HepG2 (cell line): ENCODE measurements around the gene SH3PXD2A. TPM values are rescaled to one million over a fixed set of nuclear protein-coding genes. Genes with fewer than 3 reads are reported as not detected.

Experiments
- AGO2 ChIP-seq: fragments of 200-400 bp; formaldehyde crosslinking; optimal IDR thresholded peaks from 2 replicates; pipeline ENCODE3; 2017; ENCODE audit warnings: mild to moderate bottlenecking, low read depth, low read length, moderate library complexity
- ATF7-NPFF ChIP-seq: sonication (generic); formaldehyde crosslinking; IDR thresholded peaks from 2 replicates; pipeline ENCODE4 v1.8.1; 2023; ENCODE audit warnings: mild to moderate bottlenecking, low read depth, missing genetic modification reagents, moderate library complexity
- CENPX ChIP-seq: sonication (generic); formaldehyde crosslinking; IDR thresholded peaks from 2 replicates; pipeline ENCODE4 v1.9.0; 2021; ENCODE audit warnings: mild to moderate bottlenecking, missing genetic modification reagents, moderate library complexity
- CSRNP2 ChIP-seq: sonication (generic); formaldehyde crosslinking; conservative IDR thresholded peaks from 2 replicates; pipeline ENCODE4 v1.8.0; 2022; ENCODE audit warnings: low read depth, missing genetic modification reagents
- GLI4 ChIP-seq: sonication (generic); formaldehyde crosslinking; IDR thresholded peaks from 2 replicates; pipeline ENCODE4 v1.5.1; 2020; ENCODE audit warnings: missing genetic modification reagents, mild to moderate bottlenecking, moderate library complexity, borderline replicate concordance
- MAF1 ChIP-seq: sonication (generic); formaldehyde crosslinking; IDR thresholded peaks from 2 replicates; pipeline ENCODE4 v1.5.0; 2020; ENCODE audit warnings: missing genetic modification reagents, borderline replicate concordance
- MED1 ChIP-seq: sonication (generic); formaldehyde crosslinking; IDR thresholded peaks from 2 replicates; pipeline ENCODE4 v1.4.0; 2020; ENCODE audit warnings: missing genetic modification reagents
- POGZ ChIP-seq: sonication (generic); formaldehyde crosslinking; IDR thresholded peaks from 2 replicates; pipeline ENCODE4 v1.4.0; 2020; ENCODE audit warnings: mild to moderate bottlenecking, missing genetic modification reagents
- RELA ChIP-seq: sonication (generic); formaldehyde crosslinking; IDR thresholded peaks from 2 replicates; pipeline ENCODE4 v1.4.0; 2020; ENCODE audit warnings: missing genetic modification reagents
- REST ChIP-seq, 2 experiments: IDR thresholded peaks; 2 replicates each; pipeline ENCODE4 v1.6.1; 2011 to 2012; ENCODE audit warnings: low read length in 2 of 2, borderline replicate concordance in 1 of 2, low read depth in 1 of 2, mild to moderate bottlenecking in 1 of 2, moderate library complexity in 1 of 2
- RNF2 ChIP-seq: fragments of 450-650 bp; conservative IDR thresholded peaks from 2 replicates; pipeline ENCODE4 v1.6.1; 2016; ENCODE audit warnings: low read depth
- RXRB ChIP-seq: IDR thresholded peaks from 2 replicates; pipeline ENCODE4 v1.6.1; 2016; ENCODE audit warnings: borderline replicate concordance, missing genetic modification reagents, missing compliant biosample characterization
- SIX1 ChIP-seq: sonication (generic); formaldehyde crosslinking; IDR thresholded peaks from 2 replicates; pipeline ENCODE4 v1.4.0; 2020; ENCODE audit warnings: missing genetic modification reagents, borderline replicate concordance
- SRSF4 ChIP-seq: fragments of 200-400 bp; formaldehyde crosslinking; IDR thresholded peaks from one replicate; pipeline ENCODE4 v1.6.1; 2018; ENCODE audit warnings: mild to moderate bottlenecking, low read depth, low read length, moderate library complexity; ENCODE audit not compliant: poor library complexity, severe bottlenecking
- ZBTB7B ChIP-seq: sonication (generic); formaldehyde crosslinking; IDR thresholded peaks from 2 replicates; pipeline ENCODE4 v1.4.0; 2020; ENCODE audit warnings: missing genetic modification reagents
- ZNF136 ChIP-seq: sonication (generic); formaldehyde crosslinking; IDR thresholded peaks from 2 replicates; pipeline ENCODE4 v1.8.1; 2022; ENCODE audit warnings: low read depth, mild to moderate bottlenecking, moderate library complexity, missing genetic modification reagents
- ZNF224 ChIP-seq: sonication (generic); formaldehyde crosslinking; IDR thresholded peaks from 2 replicates; pipeline ENCODE4 v1.5.0; 2020; ENCODE audit warnings: mild to moderate bottlenecking, missing genetic modification reagents
- ZNF350 ChIP-seq: sonication (generic); formaldehyde crosslinking; IDR thresholded peaks from 2 replicates; pipeline ENCODE4 v1.4.0; 2020; ENCODE audit warnings: mild to moderate bottlenecking, low read depth, missing genetic modification reagents, borderline replicate concordance
- ZNF44 ChIP-seq: sonication (generic); formaldehyde crosslinking; IDR thresholded peaks from 2 replicates; pipeline ENCODE4 v1.5.1; 2020; ENCODE audit warnings: mild to moderate bottlenecking, missing genetic modification reagents
- polyA plus RNA-seq, 8 experiments: library from polyadenylated mRNA; depleted of rRNA in 3 of 8; stranded (reverse) in 7 of 8; unstranded in 1 of 8; fragments of >200 nt; fragmentation: Illumina TruSeq in 4 of 8; extraction: Trizol in 4 of 8; gene quantifications; 2 replicates each; pipeline versions ENCODE4 v1.2.1 to v1.2.3, GENCODE V29; 2011 to 2016; ENCODE audit warnings: low read depth in 4 of 8, missing spikeins in 1 of 8, mixed read lengths in 1 of 8; ENCODE audit not compliant: insufficient read depth in 1 of 8
- total RNA-seq, 5 experiments: library from RNA; depleted of rRNA; stranded (reverse); fragments of >200 nt; fragmentation: Illumina TruSeq; extraction: Trizol; gene quantifications; 2 replicates each; pipeline ENCODE4 v1.2.3, GENCODE V29; 2016; ENCODE audit warnings: low read depth in 1 of 5
- TF ChIP-seq, protein P1 (sequence below): sonication (generic); formaldehyde crosslinking; IDR thresholded peaks from 2 replicates; pipeline ENCODE4 v1.5.0; 2020; ENCODE audit warnings: mild to moderate bottlenecking, missing genetic modification reagents

SH3PXD2A gene
- total and polyA plus RNA-seq, 2 of the 13 experiments (the other 11 are each of a cell fraction or from before 2014, with no cell fraction given) = 11.1 to 11.3 TPM

DNA sequence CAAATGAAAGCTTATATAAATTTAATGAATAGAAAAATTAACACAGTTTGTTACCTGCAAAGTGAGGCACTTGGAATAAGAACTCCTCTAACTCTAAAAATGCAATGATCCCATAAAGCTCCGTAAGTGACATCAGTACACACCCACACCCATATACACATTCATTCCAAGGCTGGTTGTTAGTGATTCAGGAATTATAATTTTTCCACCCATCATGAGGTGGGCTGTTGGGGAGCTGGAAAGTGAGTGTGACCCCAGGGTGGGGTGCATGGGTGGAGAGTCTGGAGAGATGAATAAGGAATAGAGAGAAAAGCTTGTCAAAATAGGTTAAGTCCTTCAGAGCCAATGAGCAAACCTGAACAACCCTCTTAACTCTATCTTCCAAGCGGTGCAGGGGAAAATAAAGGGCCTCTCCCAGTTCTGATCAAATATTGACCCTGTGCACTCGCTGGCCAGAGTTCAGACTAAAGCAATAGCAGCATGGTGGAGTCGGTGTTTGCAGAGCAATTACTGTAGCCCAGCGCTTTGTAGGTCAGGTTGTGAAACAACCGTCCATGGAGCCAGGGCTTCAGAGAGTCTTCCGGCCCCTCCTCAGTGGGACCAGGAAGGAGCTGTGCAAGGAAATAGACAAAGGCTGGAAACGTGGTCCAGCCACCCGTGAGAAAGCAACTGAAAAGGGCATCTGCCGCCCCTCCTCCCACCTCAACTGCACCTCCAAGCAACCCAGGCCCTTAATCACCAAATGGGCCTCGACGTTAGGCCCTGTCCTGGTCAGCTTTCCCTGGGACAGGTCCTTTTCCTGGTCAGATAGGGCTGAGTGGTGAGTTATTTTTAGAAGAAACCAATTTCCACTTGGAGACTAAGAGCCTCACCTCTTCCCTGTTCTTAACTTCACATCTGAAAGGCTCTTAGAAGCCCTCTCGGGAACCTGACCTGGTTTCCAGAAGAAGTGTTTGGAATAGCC is 61.2 kb downstream of the SH3PXD2A start (continued):
- TF ChIP-seq ZNF136 (no peak; the same call in 1 of the 2 replicates), ZBTB7B (CRISPR knock-in tag) (peak; percentile 95), ATF7-NPFF (0 out of 2 replicates have a peak, but pooled peaks have one; percentile 48), AGO2 (no peak), POGZ (CRISPR knock-in tag) (peak; percentile 89), RNF2 (no peak), RELA (CRISPR knock-in tag) (peak; percentile 83; the same call in 1 of the 2 replicates), RXRB (CRISPR knock-in tag) (peak; percentile 97), CSRNP2 (CRISPR knock-in tag) (no peak), SRSF4 (no peak), CENPX (CRISPR knock-in tag) (no peak), ZNF350 (peak; percentile 89), REST (IDR thresholded peaks at IDR 0.05; ENCODE audit: borderline replicate concordance in 1 of 2, low read depth in 1 of 2, low read length in 2 of 2) (peak in 1 of 2 experiments; percentile 81; a peak in 2 of 4 replicates), ZNF224 (no peak), MAF1 (CRISPR knock-in tag) (no peak; the same call in 1 of the 2 replicates), ZNF44 (no peak), GLI4 (CRISPR knock-in tag) (no peak), SIX1 (CRISPR knock-in tag) (peak; percentile 76; the same call in 1 of the 2 replicates), MED1 (CRISPR knock-in tag) (peak; percentile 98)
- TF ChIP-seq, protein P1, sequence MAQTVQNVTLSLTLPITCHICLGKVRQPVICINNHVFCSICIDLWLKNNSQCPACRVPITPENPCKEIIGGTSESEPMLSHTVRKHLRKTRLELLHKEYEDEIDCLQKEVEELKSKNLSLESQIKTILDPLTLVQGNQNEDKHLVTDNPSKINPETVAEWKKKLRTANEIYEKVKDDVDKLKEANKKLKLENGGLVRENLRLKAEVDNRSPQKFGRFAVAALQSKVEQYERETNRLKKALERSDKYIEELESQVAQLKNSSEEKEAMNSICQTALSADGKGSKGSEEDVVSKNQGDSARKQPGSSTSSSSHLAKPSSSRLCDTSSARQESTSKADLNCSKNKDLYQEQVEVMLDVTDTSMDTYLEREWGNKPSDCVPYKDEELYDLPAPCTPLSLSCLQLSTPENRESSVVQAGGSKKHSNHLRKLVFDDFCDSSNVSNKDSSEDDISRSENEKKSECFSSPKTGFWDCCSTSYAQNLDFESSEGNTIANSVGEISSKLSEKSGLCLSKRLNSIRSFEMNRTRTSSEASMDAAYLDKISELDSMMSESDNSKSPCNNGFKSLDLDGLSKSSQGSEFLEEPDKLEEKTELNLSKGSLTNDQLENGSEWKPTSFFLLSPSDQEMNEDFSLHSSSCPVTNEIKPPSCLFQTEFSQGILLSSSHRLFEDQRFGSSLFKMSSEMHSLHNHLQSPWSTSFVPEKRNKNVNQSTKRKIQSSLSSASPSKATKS = 0 out of 2 replicates have a peak, but pooled peaks have one; percentile 32
